GM04503 (cell line): ENCODE measurements around the gene IL11.
A peak's percentile ranks its signal among the peaks of the same experiment; 100 is the strongest.

Experiments
- DNase-seq: peaks from one replicate; pipeline ENCODE4 v3.0.0-alpha.2; 2012; ENCODE audit warnings: low read depth

Gene IL11

GRCh38 chr19:55372316-55373081, 2.2 kb upstream of the IL11 start:
- no peak for DNase-seq

GRCh38 chr19:55369653-55370304, 484 bp downstream of the IL11 start:
- DNase-seq: peak; percentile 41

DNA sequence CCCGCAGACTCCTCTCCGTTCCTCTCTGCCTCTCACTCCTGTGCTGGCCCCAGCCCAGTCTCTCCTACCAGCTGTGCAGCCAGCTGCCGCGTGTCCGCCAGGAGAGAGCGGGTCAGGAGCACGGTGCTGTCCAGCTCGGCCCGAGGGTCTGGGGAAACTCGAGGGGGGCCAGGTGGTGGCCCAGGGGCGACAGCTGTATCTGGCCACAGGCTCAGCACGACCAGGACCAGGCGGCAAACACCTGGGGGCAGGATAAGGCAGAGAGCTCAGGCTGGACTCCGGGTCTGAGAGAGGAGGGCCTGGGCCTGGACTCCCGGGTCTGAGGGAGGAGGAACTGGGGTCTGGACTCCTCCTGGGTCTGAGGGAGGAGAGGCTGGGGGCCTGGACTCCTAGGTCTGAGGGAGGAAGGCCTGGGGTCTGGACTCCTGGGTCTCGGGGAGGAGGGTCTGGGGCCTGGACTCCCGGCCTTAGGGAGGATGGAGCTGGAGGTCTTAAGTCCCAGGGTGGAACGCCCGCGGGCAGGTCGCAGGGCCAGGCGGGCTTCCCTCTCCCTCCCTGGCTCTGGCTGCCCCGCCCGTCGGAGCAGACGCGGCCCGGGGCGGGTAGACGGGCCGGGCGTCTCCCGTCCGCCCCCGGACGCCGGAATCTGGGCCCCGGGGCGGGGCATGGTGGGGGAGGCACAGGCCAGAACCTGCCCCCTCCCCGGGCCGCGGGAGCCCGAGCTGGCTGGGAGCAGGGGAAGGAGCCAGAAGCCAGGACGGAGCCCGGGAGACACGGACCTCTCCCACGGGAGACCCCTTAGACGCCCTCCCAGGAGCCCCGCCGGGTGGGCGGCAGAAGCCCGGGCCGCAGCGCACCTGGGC, 1.3 kb downstream of the IL11 start:
- DNase-seq: no peak

GRCh38 chr19:55368106-55368505, 2.2 kb downstream of the IL11 start:
- DNase-seq: no peak

GRCh38 chr19:55366790-55367189, 3.5 kb downstream of the IL11 start:
- no peak for DNase-seq

GRCh38 chr19:55365964-55366363, 4.3 kb downstream of the IL11 start:
- DNase-seq: no peak

GRCh38 chr19:55365245-55365644, 5.0 kb downstream of the IL11 start:
- no peak for DNase-seq

DNA sequence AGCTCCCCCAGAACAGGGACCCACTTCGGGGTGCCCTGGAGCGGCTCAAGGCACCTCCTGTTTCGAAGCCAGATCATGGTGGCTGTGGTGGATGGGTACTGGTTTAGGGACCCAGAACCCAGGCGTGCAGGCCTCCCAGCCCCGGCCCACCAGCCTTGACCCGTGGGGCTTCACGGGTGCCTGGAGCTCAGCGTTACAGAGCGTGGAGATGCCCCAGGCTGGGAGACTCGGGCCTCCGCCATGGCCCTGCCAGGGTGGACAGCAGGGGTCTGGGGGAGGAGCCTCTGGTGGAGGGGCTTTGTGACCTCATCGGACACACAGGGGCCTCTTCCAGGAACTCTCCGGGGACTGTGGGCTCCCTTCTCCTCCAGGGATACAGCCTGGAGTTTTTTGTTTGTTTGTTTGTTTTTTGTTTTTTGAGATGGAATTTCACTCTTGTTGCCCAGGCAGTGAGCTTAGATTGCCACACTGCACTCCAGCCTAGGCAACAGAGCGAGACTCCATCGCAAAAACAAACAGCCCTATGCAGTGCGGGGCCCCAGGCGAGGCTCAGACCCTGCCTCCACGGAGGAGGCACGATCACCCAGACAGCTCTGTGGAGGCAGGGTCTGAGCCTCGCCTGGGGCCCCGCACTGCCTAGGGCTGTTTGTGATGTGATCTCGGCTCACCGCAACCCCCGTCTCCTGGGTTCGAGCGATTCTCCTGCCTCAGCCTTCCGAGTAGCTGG, 7.1 kb downstream of the IL11 start, which contains the start of gene GARIN5B:
Gene GARIN5B (minus strand): TSS at position 271 of the 727 bp plus-strand sequence. CDS start 194 bp downstream, at position 77.
- DNase-seq: no peak

- no peak for DNase-seq
Observed at GRCh38 chr19:55362174-55362989, 7.9 kb downstream of the IL11 start.

GRCh38 chr19:55360902-55361301, 9.4 kb downstream of the IL11 start:
- no peak for DNase-seq

- DNase-seq: no peak
Observed at GRCh38 chr19:55358943-55359908, 11.0 kb downstream of the IL11 start.

DNA sequence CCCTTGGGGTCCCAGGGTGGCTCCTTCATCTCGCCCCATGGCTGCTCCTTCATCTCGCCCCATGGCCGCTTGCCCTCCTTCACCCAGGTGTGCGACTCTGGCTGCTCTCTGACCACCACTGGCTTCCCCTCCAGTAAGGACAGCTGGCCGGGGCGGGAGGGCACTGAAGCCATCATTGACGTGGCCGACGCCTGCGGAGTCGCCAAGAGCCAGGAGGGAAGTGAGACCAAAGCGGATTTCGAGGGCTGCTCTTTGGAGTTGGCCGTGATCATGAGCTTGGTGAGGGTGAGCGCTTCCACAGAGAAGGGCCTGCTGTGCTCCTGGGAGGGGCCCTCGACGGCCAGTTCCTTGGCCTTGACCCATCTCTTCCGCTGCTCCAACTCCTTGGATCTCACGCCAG, 11.8 kb downstream of the IL11 start:
- no peak for DNase-seq

- no peak for DNase-seq
Observed at GRCh38 chr19:55355213-55355821, 14.9 kb downstream of the IL11 start.

DNA sequence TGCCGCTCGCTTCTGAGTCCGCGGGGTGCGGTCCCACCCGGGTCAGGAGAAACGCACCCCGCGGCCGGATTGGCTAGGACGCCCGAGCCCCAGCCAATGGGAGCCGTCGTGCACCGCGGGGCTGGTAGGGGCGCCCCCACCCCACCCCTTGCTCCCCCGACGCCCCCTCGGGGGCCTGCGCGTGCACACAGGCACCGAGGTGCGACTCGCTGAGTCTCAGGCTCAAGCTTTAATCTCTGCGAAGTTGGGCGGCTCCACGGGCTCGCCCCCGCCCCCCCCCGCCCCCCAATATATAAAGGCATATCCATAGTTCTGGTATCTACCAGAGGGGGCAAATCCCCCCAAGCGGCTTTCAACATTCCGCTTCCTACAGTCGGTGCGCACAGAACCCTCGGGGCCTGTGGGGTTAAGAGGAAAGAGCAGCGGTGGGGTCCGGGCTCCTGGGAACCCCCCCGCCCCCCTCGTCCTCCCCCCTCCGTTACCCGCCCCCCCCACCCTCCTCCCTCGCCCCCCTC, 15.5 kb downstream of the IL11 start, which contains the start of gene COX6B2:
Gene COX6B2 (minus strand): TSS at position 22 of the 515 bp plus-strand sequence. CDS start 198 bp downstream, outside the sequence.
- DNase-seq: no peak

- DNase-seq: no peak
Observed at GRCh38 chr19:55353803-55354697, 16.2 kb downstream of the IL11 start.

DNA sequence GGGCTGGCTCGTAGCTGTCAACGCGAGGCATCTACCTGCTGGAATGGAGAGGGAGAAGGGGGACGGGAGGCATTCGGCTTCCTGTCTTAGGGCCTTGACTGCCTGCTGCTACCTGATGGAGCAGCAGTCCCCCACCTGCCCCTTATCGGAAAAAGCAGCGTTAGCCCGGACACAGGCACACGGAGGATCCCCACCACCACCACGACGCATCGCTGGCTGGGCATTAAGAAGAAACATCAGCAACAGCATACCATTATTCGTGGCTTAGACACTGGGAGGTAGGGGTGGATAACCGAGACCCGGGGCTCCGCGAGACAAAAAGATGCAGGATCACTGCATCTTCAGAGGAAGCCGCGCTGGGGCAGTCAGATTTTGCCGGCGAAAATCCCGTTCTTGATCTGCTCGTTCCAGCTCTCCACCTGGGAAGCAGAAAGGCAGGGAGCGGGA, 16.9 kb downstream of the IL11 start:
- DNase-seq: no peak

DNA sequence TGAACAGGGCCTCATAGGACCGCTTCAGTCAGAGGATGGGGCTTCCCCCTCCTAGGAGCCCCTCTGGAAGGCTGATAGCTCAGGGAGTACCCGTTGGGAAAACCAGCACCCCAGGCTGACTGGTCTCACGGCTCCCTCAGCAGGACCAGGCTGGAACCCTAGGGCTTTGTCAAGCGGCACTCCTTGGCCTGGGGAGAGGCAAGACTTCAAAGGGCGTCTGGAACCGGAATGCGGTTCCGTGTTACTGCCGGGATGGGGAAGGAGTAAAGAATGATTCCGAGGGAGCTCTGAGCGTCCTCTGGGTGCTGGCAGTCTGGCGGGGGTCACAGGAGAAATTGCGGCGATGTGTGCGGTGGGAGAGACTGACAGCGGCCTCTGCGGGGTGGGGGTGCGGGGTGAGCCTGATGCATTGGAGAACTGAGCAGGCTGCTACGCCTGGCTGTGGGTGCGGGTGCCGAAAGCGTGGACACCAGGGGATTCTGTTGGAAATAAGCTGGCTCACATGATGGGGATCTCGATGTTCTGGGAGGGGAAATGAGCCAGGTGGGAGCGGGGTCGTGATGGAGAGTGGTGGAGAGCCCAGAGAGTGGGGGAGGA, 17.6 kb downstream of the IL11 start:
- no peak for DNase-seq
